SK-N-SH (cell line): ENCODE data around the gene TUBA1B. TPM values are rescaled to one million over a fixed set of nuclear protein-coding genes. Genes with fewer than 3 reads are reported as not detected.
A peak's percentile ranks its signal among the peaks of the same experiment; 100 is the strongest.

Source experiments
- CTCF ChIA-PET: fragments of 300-600, 350-600 bp; formaldehyde crosslinking; extraction: SDS; loops from one replicate; lab custom pipeline; 2021; lab: Yijun Ruan, JAX
- POLR2A ChIA-PET: fragments of 350-600 bp; sonication (Branson Sonifier 250); formaldehyde crosslinking; extraction: SDS; loops from one replicate; lab custom pipeline; 2020; ENCODE audit warnings: antibody characterized with exemption, inconsistent platforms; lab: Yijun Ruan, JAX
- DNase-seq: peaks from one replicate; pipeline ENCODE4 v3.0.0; 2012
- H2AFZ ChIP-seq: fragments of 200-600 bp; sonication (generic); 2 replicates; pipeline ENCODE4 v1.8.1; 2016; ENCODE audit warnings: antibody characterized with exemption, mild to moderate bottlenecking, low read depth
- H3F3A ChIP-seq: fragments of 200-600 bp; sonication (generic); replicated peaks from 2 replicates; pipeline ENCODE3; 2016; ENCODE audit warnings: antibody characterized with exemption, mild to moderate bottlenecking; ENCODE audit not compliant: insufficient read depth
- H3K27ac ChIP-seq, 2 experiments: fragments of 200-500 bp in 1 of 2; fragments of 200-600 bp in 1 of 2; sonication (Bioruptor generic) in 1 of 2; sonication (generic), shearing (Covaris generic) in 1 of 2; 2 replicates each; pipeline versions ENCODE4 v1.5.1 to v1.6.1; 2014 to 2016; ENCODE audit warnings: low read depth in 2 of 2, inconsistent platforms in 1 of 2, low read length in 1 of 2, mild to moderate bottlenecking in 1 of 2, mixed read lengths in 1 of 2
- H3K27me3 ChIP-seq: fragments of 200-600 bp; sonication (generic), shearing (Covaris generic); 2 replicates; pipeline ENCODE4 v1.6.1; 2016; ENCODE audit warnings: mixed run types; ENCODE audit not compliant: insufficient read depth
- H3K36me3 ChIP-seq, 2 experiments: fragments of 200-500 bp in 1 of 2; fragments of 200-600 bp in 1 of 2; sonication (Bioruptor generic) in 1 of 2; sonication (generic) in 1 of 2; replicated peaks in 1 of 2; 2 replicates each; pipeline versions ENCODE3 to v1.5.1; 2014 to 2016; ENCODE audit warnings: low read length in 1 of 2, mild to moderate bottlenecking in 1 of 2; ENCODE audit not compliant: insufficient read depth in 2 of 2, control insufficient read depth in 1 of 2
- H3K4me1 ChIP-seq, 2 experiments: fragments of 200-500 bp in 1 of 2; fragments of 200-600 bp in 1 of 2; sonication (Bioruptor generic) in 1 of 2; sonication (generic), shearing (Covaris generic) in 1 of 2; 2 replicates each; pipeline versions ENCODE4 v1.5.1 to v1.6.1; 2014 to 2016; ENCODE audit warnings: low read depth in 1 of 2, low read length in 1 of 2, mixed run types in 1 of 2; ENCODE audit not compliant: insufficient read depth in 2 of 2, control insufficient read depth in 1 of 2
- H3K4me2 ChIP-seq: fragments of 200-600 bp; sonication (generic), shearing (Covaris generic); 2 replicates; pipeline ENCODE4 v1.6.1; 2017; ENCODE audit warnings: mixed run types
- H3K4me3 ChIP-seq, 2 experiments: fragments of 200-500 bp in 1 of 2; fragments of 200-600 bp in 1 of 2; sonication (Bioruptor generic) in 1 of 2; sonication (generic), shearing (Covaris generic) in 1 of 2; 2 replicates each; pipeline versions ENCODE4 v1.5.1 to v1.8.1; 2014 to 2016; ENCODE audit warnings: low read depth in 2 of 2, inconsistent platforms in 1 of 2, low read length in 1 of 2, mild to moderate bottlenecking in 1 of 2, mixed read lengths in 1 of 2, moderate library complexity in 1 of 2
- H3K79me2 ChIP-seq: fragments of 200-600 bp; sonication (generic); 2 replicates; pipeline ENCODE4 v1.8.1; 2017; ENCODE audit warnings: mild to moderate bottlenecking; ENCODE audit not compliant: insufficient read depth
- H3K9ac ChIP-seq: fragments of 200-600 bp; sonication (generic); 2 replicates; pipeline ENCODE4 v1.6.1; 2017; ENCODE audit warnings: mixed run types
- H3K9me2 ChIP-seq: fragments of 200-600 bp; sonication (generic); 2 replicates; pipeline ENCODE4 v1.6.1; 2017; ENCODE audit warnings: mixed run types
- H3K9me3 ChIP-seq: fragments of 200-600 bp; sonication (generic); 2 replicates; pipeline ENCODE4 v1.6.1; 2017; ENCODE audit warnings: mixed run types, mild to moderate bottlenecking, moderate library complexity
- H4K20me1 ChIP-seq: fragments of 200-600 bp; sonication (generic); 2 replicates; pipeline ENCODE4 v1.6.1; 2017; ENCODE audit warnings: mild to moderate bottlenecking, mixed run types; ENCODE audit not compliant: insufficient read depth
- CTCF ChIP-seq: fragments of 200-600 bp; sonication (generic); IDR thresholded peaks from 2 replicates; pipeline ENCODE4 v1.6.1; 2017; ENCODE audit warnings: antibody characterized with exemption, mild to moderate bottlenecking, moderate library complexity
- ELF1 ChIP-seq: IDR thresholded peaks from 2 replicates; pipeline ENCODE4 v1.4.0; 2012
- FOSL2 ChIP-seq: IDR thresholded peaks from 2 replicates; pipeline ENCODE4 v1.4.0; 2012; ENCODE audit warnings: low read depth, mild to moderate bottlenecking, moderate library complexity, borderline replicate concordance
- FOXM1 ChIP-seq: IDR thresholded peaks from 2 replicates; pipeline ENCODE4 v1.4.0; 2012; ENCODE audit warnings: low read depth, mild to moderate bottlenecking
- GABPA ChIP-seq: IDR thresholded peaks from 2 replicates; pipeline ENCODE4 v1.4.0; 2012; ENCODE audit warnings: low read depth, mild to moderate bottlenecking
- GATA2 ChIP-seq: sonication (generic); formaldehyde crosslinking; IDR thresholded peaks from 2 replicates; pipeline ENCODE4 v1.5.0; 2020; ENCODE audit warnings: mild to moderate bottlenecking, missing genetic modification reagents
- MEF2A ChIP-seq: IDR thresholded peaks from 2 replicates; pipeline ENCODE4 v1.4.0; 2012; ENCODE audit warnings: low read depth, borderline replicate concordance
- MXI1 ChIP-seq: IDR thresholded peaks from 2 replicates; pipeline ENCODE4 v1.6.1; 2012; ENCODE audit warnings: mild to moderate bottlenecking, low read depth, low read length, improper control_type of control experiment
- NFIC ChIP-seq: IDR thresholded peaks from 2 replicates; pipeline ENCODE4 v1.4.0; 2012; ENCODE audit warnings: borderline replicate concordance
- NRF1 ChIP-seq: IDR thresholded peaks from 2 replicates; pipeline ENCODE4 v1.6.1; 2012; ENCODE audit warnings: low read depth, mild to moderate bottlenecking, low read length
- POLR2AphosphoS5 ChIP-seq: IDR thresholded peaks from 2 replicates; pipeline ENCODE4 v1.6.1; 2012; ENCODE audit warnings: low read depth, low read length
- RAD21 ChIP-seq: IDR thresholded peaks from 2 replicates; pipeline ENCODE4 v1.6.1; 2012; ENCODE audit warnings: mild to moderate bottlenecking, low read length
- RCOR1 ChIP-seq: fragments of 150-350 bp; IDR thresholded peaks from 2 replicates; pipeline ENCODE4 v1.6.1; 2017; ENCODE audit warnings: antibody characterized with exemption, low read length
- RFX5 ChIP-seq: IDR thresholded peaks from 2 replicates; pipeline ENCODE4 v1.6.1; 2012; ENCODE audit warnings: mild to moderate bottlenecking, improper control_type of control experiment, low read length
- SIN3A ChIP-seq: IDR thresholded peaks from 2 replicates; pipeline ENCODE4 v1.6.1; 2012; ENCODE audit warnings: low read depth, mild to moderate bottlenecking, low read length, moderate library complexity, borderline replicate concordance
- SMC3 ChIP-seq: IDR thresholded peaks from 2 replicates; pipeline ENCODE4 v1.6.1; 2012; ENCODE audit warnings: low read depth, low read length, improper control_type of control experiment
- YY1 ChIP-seq: IDR thresholded peaks from 2 replicates; pipeline ENCODE4 v1.4.0; 2012; ENCODE audit warnings: low read depth, mild to moderate bottlenecking
- WGBS: methylation state at CpG from one replicate; pipeline ENCODE4 v1.1.6; 2017; ENCODE audit warnings: low lambda C conversion rate; 5-methylcytosine and 5-hydroxymethylcytosine counted together
- polyA plus RNA-seq, 3 experiments: library from polyadenylated mRNA; depleted of rRNA; stranded (reverse); fragments of >200 nt; gene quantifications; 2 replicates each; pipeline ENCODE4 v1.2.3, GENCODE V29; 2012
- TF ChIP-seq, protein P1 (sequence below): IDR thresholded peaks from 2 replicates; pipeline ENCODE4 v1.4.0; 2012; ENCODE audit warnings: low read depth

The TUBA1B gene
- polyA plus RNA-seq, 1 of the 3 experiments (the other 2 are of a cell fraction): 2,454 TPM

- POLR2A ChIA-PET: interaction anchor here (0.8 to 2.6 kb wide), 5 partner anchors 12 to 37 kb away, joined by 3 to 10 read pairs (median 8); partner anchors contain the start of genes RHEBL1 and TUBA1B
Observed at GRCh38 chr12:49093792-49094159, 37.4 kb downstream of the TUBA1B start.

GRCh38 chr12:49092816-49093406, 38.3 kb downstream of the TUBA1B start:
- TF ChIP-seq NRF1: no peak
- TF ChIP-seq GABPA: no peak
- TF ChIP-seq, protein P1, sequence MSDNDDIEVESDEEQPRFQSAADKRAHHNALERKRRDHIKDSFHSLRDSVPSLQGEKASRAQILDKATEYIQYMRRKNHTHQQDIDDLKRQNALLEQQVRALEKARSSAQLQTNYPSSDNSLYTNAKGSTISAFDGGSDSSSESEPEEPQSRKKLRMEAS: no peak
- no peak for TF ChIP-seq RFX5
- TF ChIP-seq CTCF: no peak
- TF ChIP-seq NFIC: no peak
- no peak for TF ChIP-seq MXI1
- TF ChIP-seq MEF2A: no peak
- TF ChIP-seq RAD21: no peak
- TF ChIP-seq ELF1: no peak
- TF ChIP-seq SMC3: no peak
- TF ChIP-seq FOXM1: no peak
- no peak for TF ChIP-seq SIN3A
- no peak for TF ChIP-seq GATA2 (CRISPR knock-in tag)
- TF ChIP-seq RCOR1: no peak
- ChIA-PET POLR2A (interaction anchor here (0.8 to 2.6 kb wide), 5 partner anchors 12 to 38 kb away, joined by 3 to 10 read pairs (median 8); partner anchors contain the start of gene TUBA1B), CTCF (interaction anchor here (0.6 to 25.0 kb wide), 29 partner anchors 9 to 613 kb away, joined by 3 to 315 read pairs (median 4); partner anchors contain the start of genes DDX23, LMBR1L, RHEBL1 and TUBA1B)
- Histone ChIP-seq H3K9me2 (no peaks in the 10 kb centered on the region), H3K36me3 (peaks cover 8 to 9% of the 10 kb centered on the region in 2 experiments), H4K20me1 (no peaks in the 10 kb centered on the region), H2AFZ (no peak overlapping the region), H3K27ac (no peak overlapping the region), H3K9ac (no peak overlapping the region), H3K9me3 (no peaks in the 10 kb centered on the region), H3K4me1 (peaks cover 0 to 35% of the 10 kb centered on the region in 2 experiments; a peak in 1 of 4 replicates), H3K27me3 (peaks cover 12% of the 10 kb centered on the region; the same call in 1 of the 2 replicates), H3K4me2 (peak overlapping the region; percentile 75; the same call in 1 of the 2 replicates), H3K4me3 (no peak overlapping the region), H3F3A (peaks cover 3% of the 10 kb centered on the region), H3K79me2 (no peaks in the 10 kb centered on the region)
- no peak for DNase-seq
- WGBS: 71% methylated on average over 4 of the region's 4 CpGs

More at GRCh38 chr12:49093792-49094159, 37.4 kb downstream of the TUBA1B start:
- peaks cover 3% of the 10 kb centered on the region for H3F3A ChIP-seq
- H3K36me3 ChIP-seq: peaks cover 8 to 9% of the 10 kb centered on the region in 2 experiments
- H3K9me3 ChIP-seq: no peaks in the 10 kb centered on the region
- no peaks in the 10 kb centered on the region for H4K20me1 ChIP-seq
- H3K9me2 ChIP-seq: no peaks in the 10 kb centered on the region
- H3K4me2 ChIP-seq: peak overlapping the region; percentile 69
- CTCF ChIA-PET: interaction anchor here (0.8 to 25.0 kb wide), 11 partner anchors 10 to 263 kb away, joined by 3 to 315 read pairs (median 8); partner anchors contain the start of genes DDX23, LMBR1L, RHEBL1 and TUBA1B
- peak overlapping the region in 1 of 2 experiments; percentile 37; a peak in 1 of 4 replicates for H3K4me3 ChIP-seq
- no peak overlapping the region for H2AFZ ChIP-seq
- H3K79me2 ChIP-seq: no peaks in the 10 kb centered on the region
- WGBS: 64% methylated on average over 9 of the region's 9 CpGs
- H3K4me1 ChIP-seq: peaks cover 0 to 28% of the 10 kb centered on the region in 2 experiments; a peak in 1 of 4 replicates
- no peak overlapping the region for H3K9ac ChIP-seq
- DNase-seq: peak; percentile 58
- H3K27ac ChIP-seq: no peak overlapping the region
- H3K27me3 ChIP-seq: peaks cover 12% of the 10 kb centered on the region; the same call in 1 of the 2 replicates
- TF ChIP-seq NRF1 (no peak), FOSL2 (no peak), YY1 (no peak), POLR2AphosphoS5 (no peak)
